GM21786 (cell line): ENCODE data around the gene ARHGAP11A.
A peak's percentile ranks its signal among the peaks of the same experiment; 100 is the strongest.
"Not testable (repeated sequence)": the region's sequence is repeated elsewhere in the genome, so short reads cannot be mapped to it uniquely, and the experiment has no call there.

Experiments
- ATAC-seq: cut with Tn5 transposase; IDR thresholded peaks from one replicate; pipeline ENCODE4 v1.9.1; 2021; ENCODE audit not compliant: unreplicated experiment

Gene ARHGAP11A, protein sequence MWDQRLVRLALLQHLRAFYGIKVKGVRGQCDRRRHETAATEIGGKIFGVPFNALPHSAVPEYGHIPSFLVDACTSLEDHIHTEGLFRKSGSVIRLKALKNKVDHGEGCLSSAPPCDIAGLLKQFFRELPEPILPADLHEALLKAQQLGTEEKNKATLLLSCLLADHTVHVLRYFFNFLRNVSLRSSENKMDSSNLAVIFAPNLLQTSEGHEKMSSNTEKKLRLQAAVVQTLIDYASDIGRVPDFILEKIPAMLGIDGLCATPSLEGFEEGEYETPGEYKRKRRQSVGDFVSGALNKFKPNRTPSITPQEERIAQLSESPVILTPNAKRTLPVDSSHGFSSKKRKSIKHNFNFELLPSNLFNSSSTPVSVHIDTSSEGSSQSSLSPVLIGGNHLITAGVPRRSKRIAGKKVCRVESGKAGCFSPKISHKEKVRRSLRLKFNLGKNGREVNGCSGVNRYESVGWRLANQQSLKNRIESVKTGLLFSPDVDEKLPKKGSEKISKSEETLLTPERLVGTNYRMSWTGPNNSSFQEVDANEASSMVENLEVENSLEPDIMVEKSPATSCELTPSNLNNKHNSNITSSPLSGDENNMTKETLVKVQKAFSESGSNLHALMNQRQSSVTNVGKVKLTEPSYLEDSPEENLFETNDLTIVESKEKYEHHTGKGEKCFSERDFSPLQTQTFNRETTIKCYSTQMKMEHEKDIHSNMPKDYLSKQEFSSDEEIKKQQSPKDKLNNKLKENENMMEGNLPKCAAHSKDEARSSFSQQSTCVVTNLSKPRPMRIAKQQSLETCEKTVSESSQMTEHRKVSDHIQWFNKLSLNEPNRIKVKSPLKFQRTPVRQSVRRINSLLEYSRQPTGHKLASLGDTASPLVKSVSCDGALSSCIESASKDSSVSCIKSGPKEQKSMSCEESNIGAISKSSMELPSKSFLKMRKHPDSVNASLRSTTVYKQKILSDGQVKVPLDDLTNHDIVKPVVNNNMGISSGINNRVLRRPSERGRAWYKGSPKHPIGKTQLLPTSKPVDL

DNA sequence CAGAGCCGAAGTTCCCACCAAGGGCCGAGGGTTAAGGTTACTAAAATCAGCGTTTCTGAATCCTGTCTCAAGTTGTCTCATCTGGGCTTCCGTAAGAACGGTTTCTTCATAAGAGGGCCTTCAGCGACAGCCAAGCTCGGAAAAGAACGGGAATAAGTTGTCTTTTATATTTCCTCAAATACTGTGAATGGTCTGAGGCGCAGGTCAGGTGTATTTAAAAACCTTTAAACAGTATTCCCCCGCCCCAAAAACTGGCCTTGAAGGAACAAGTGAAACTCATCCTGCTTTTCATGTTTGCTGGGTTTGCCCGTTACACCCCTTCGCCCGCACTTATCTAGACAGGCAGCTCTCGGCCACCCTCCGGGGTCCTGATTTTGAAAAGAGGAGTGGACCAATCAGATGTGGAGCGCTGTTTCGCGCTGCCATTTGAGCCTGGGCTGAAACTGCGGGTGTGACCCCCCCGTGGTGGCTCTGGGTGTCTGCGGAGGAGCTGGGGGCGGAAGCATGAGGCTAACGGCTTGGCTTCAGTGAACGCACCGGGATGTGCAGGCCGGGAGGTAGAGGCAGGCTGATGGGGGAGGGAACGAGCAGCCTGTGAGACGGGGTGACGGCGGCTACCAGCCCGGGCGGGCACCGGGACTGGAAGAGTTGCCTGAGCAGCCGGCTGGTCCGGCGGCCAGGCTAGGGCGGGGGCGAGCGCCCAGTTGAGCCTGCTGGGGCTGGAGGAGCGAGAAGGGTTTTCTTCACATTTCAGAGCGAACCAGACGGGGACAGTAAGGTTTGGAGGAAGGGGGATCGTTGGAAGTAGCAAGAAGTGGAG lies at the start of gene ARHGAP11A:
Gene ARHGAP11A, plus strand, starts transcription at position 454 of the 820 bp plus-strand sequence. CDS start 708 bp downstream, outside the sequence.
- ATAC-seq, result peak; percentile 66

GRCh38 chr15:32568988-32569387 lies 46.3 kb upstream of the ARHGAP11A start:
- not testable (repeated sequence) for ATAC-seq

DNA sequence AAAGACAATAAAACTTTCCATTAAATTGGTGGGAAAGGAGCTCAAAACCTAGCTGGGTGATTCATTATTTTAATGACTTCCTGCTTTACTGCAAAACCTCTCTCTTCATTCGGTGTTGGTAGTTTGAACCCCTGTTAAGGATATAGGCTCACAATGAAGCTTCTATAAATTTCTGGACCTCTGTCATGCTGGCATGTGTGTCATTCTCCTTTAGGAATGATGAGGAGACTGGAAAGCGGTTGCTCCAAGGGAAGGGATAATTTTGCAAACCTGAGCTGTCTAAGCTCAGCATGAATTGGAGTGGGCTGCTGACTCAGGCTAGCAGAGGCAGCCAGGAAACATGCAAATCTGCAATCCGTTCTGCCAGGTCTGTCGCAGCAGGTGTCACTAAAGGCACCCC lies 36.8 kb upstream of the ARHGAP11A start:
- not testable (repeated sequence) for ATAC-seq

- ATAC-seq, result not testable (repeated sequence)
Measured at GRCh38 chr15:32585844-32586243, 29.5 kb upstream of the ARHGAP11A start.

- ATAC-seq, result not testable (repeated sequence)
Measured at GRCh38 chr15:32593151-32593550, 22.2 kb upstream of the ARHGAP11A start, which contains the start of gene GOLGA8N. GOLGA8N (plus strand) TSS chr15:32593456.

GRCh38 chr15:32609518-32609917 lies 5.8 kb upstream of the ARHGAP11A start:
- ATAC-seq, result not testable (repeated sequence)

DNA sequence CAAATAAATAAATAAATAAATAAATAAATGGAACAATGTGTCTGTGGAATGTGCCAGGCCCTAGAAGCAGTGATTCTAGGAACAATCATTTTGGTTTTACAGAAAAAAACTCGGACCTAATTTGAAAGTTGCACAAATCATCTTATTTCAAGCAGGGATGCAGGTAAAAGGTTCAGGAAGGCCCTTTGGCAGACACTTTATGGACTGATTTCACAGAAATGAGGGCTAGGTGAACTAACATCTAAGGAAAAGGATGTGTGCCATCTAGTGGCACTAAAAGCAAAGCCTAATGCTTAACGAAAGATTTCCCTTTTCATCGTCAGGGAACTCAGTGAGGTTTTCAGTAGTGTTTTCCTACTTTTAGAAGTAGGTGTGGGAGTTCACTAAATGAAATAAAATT lies 4.6 kb upstream of the ARHGAP11A start:
- ATAC-seq, result not testable (repeated sequence)

DNA sequence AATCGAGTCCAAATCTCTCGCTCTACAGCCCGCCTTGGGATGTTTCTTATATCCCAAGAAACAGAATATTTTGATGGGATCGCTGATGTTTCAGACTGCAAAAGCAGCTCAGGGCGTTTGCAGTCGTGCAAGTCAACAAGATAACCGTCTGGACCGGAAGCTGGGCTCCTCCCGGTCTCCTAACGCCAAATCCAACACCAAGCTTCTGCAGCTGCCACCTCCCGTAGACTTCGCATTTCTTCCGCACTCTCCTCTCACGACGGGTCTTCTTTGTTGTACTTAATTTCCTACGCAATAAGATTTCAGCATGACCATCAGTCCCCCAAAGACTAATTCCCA lies 623 bp upstream of the ARHGAP11A start:
- ATAC-seq, result peak; percentile 17

DNA sequence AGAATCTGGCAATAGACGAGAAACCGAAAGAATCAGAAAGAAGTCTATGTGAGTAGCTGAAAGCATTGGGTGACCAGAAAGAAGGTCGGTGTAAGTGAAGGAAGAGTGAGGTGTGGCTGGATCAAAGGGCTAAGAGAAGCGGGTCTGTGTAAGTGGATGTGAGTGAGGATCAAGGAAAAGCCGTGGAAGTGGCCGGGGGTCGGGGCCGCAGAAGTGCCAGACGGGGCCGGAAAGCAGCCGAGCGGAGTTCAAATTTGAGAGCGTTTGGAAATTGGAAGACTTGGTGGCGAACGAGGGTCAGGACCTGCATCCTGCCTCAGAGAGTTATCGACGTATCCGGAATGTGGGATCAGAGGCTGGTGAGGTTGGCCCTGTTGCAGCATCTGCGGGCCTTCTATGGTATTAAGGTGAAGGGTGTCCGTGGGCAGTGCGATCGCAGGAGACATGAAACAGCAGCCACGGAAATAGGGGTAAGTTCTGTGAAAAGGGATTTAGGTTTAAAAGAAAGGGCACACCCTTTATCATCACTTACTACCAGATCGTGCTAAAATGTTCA lies 645 bp downstream of the ARHGAP11A start:
- ATAC-seq, result not testable (repeated sequence)

DNA sequence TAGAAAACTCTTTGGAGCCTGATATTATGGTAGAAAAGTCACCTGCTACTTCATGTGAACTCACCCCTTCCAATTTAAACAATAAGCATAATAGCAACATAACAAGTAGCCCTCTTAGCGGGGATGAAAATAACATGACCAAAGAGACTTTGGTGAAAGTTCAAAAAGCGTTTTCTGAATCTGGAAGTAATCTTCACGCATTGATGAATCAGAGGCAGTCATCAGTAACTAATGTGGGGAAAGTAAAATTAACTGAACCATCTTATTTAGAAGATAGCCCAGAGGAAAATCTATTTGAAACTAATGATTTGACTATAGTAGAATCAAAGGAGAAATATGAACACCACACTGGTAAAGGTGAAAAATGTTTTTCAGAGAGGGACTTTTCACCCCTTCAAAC lies 21.1 kb downstream of the ARHGAP11A start:
- no peak for ATAC-seq

- ATAC-seq, result peak; percentile 51
Measured at GRCh38 chr15:32636908-32637567, 21.7 kb downstream of the ARHGAP11A start.

DNA sequence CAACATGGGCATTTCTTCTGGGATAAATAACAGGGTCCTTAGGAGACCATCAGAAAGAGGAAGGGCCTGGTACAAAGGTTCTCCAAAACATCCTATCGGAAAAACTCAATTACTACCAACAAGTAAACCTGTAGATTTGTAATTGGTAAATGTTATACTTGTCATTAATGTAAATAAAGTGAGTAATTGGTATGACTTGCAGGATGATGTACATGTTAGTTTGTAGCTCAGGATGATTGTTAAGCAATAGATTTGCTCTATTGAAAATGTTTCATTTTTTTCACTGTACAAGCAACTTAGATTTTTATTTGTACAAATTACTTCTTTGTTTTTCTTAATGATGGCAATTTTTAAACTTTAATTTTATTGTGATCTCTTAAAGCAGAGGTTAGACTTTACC lies 22.4 kb downstream of the ARHGAP11A start:
- no peak for ATAC-seq

DNA sequence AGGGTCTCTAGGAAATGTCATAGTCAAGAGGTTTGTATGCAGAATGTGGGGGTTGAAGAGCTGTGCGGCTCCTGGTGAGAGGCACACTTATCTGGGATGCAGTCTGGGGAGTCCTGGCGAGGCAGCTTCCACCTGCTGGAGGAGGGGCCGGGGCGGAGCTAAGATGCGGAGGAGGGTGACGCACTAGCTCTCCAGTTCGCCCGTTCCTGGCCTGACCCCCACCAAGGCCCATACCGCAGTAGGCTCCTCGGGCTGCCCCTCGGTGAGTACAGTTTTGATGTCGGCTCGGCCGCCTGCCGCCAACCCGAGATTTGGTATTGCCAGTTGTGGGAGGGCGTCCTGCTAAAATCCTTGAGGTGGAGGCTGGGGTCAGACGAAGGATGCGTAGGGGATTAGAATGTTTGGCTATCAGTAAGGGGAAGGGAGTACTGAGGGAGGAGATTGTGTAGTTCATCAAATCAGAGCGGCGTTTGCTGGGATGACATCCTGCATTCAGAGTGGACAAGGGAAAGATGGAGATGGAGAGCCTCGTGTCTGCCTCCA lies 26.3 kb downstream of the ARHGAP11A start, which contains the start of gene SCG5:
Gene SCG5, plus strand, starts transcription at position 194 of the 543 bp plus-strand sequence. CDS start 1,883 bp downstream, outside the sequence.
- ATAC-seq, result no peak

DNA sequence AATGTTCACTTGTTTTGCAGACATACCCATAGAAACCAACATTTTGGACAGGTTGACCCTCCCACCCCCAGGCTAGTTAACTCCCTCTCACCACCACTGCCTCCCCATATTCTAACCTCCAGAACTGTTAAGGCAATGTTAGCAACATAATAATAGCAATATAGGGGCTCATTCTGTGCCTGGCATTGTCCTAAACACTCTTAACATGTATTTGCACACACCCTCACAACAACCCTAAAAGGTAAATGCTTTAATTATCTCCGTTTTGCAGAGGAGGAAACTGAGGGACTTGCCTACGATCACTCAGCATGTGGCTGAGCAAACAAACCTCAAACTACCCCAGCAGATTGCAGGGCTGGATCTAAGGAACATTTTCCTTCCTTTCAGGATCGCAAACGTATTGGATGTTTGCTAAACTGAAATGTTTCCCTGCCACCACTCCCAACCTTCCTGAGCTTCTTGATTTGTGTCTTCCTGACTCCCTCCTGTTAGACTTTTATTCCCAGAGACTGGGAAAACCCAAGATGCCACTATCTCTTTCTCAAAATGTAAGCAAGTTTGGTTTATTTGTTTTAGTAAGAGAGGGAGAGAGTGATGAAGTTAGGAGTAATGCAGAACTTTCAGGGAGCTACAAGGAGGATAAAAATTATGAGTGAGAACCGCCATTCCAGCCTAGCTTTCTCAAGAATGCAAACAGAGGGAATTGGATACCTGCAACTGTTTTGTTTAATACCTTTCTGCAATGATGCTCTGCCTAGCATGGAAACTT lies 27.5 kb downstream of the ARHGAP11A start:
- ATAC-seq, result no peak

GRCh38 chr15:32643907-32644445 lies 28.7 kb downstream of the ARHGAP11A start:
- ATAC-seq, result no peak

- ATAC-seq, result no peak
Measured at GRCh38 chr15:32646291-32646690, 31.0 kb downstream of the ARHGAP11A start.

- no peak for ATAC-seq
Measured at GRCh38 chr15:32649342-32649741, 34.0 kb downstream of the ARHGAP11A start.

DNA sequence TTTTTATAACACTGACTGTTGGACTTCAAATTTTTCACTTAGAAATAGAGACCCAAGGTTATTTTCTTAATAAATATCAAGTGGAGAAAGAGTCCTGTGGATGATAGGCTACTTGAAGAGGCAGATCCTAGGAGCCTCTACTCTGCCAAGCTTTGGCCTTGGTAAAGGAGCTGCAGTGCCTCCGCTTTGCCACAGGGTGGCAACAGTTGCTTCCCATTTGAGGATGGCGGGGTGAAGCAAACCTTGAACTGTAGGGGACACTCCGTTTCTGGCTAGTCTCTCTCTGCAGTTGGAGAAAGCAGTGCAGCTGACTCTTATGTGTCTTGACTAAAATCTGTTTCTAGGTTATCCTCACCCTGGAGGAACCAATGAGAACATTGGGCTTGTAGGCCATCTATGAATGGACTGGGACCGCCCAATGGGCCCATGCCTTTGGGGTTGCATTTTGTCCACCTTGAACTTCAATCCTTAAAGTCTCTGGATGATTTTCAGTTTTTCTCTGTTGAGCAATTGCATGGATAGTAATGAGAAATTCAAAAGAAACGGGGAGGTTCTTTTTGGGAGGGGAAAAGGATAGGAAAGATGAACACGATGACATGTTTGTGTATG lies 36.0 kb downstream of the ARHGAP11A start:
- ATAC-seq, result peak; percentile 86
